Panc1 (cell line): Measurements from ENCODE around the gene PYGO1. TPM values are rescaled to one million over a fixed set of nuclear protein-coding genes. Genes with fewer than 3 reads are reported as not detected.
A peak's percentile ranks its signal among the peaks of the same experiment; 100 is the strongest.
"Not testable (repeated sequence)": the region's sequence is repeated elsewhere in the genome, so short reads cannot be mapped to it uniquely, and the experiment has no call there.

ENCODE experiments used
- ATAC-seq: fragments of 200-7000 bp; cut with Tn5 transposase; 2 replicates; pipeline ENCODE4 v1.9.1; 2020; ENCODE audit warnings: mild to moderate bottlenecking, moderate library complexity
- BruUV-seq: library from RNA; stranded (reverse); fragments of 400-500 nt; replicated peaks from 2 replicates; lab custom pipeline; 2021; lab: Mats Ljungman, UMichigan
- CTCF ChIA-PET: fragments of 300-600 bp; sonication (Branson Sonifier 250); formaldehyde crosslinking; loops from one replicate; lab custom pipeline; 2022; ENCODE audit warnings: antibody characterized with exemption; lab: Charles Lee
- POLR2A ChIA-PET: fragments of 300-600 bp; sonication (Branson Sonifier 250); formaldehyde crosslinking; loops from one replicate; lab custom pipeline; 2022; ENCODE audit warnings: antibody characterized with exemption; lab: Charles Lee
- DNase-seq: peaks from one replicate; pipeline ENCODE4 v3.0.0-alpha.2; 2010; ENCODE audit warnings: low read depth, low spot score
- H3K27ac ChIP-seq: 2 replicates; pipeline ENCODE4 v1.5.1; 2011; ENCODE audit warnings: mild to moderate bottlenecking, low read length, inconsistent platforms
- H3K27me3 ChIP-seq: fragments of 200-500 bp; sonication (Bioruptor generic); 2 replicates; pipeline ENCODE4 v1.6.0; 2014; ENCODE audit warnings: low read length, inconsistent platforms; ENCODE audit not compliant: control insufficient read depth, insufficient read depth
- H3K36me3 ChIP-seq: fragments of 200-500 bp; sonication (Bioruptor generic); 2 replicates; pipeline ENCODE4 v1.5.1; 2014; ENCODE audit warnings: inconsistent platforms, mild to moderate bottlenecking, low read length, moderate library complexity; ENCODE audit not compliant: control insufficient read depth, insufficient read depth
- H3K4me1 ChIP-seq: 2 replicates; pipeline ENCODE4 v1.5.1; 2011; ENCODE audit warnings: inconsistent platforms, mild to moderate bottlenecking, low read length, moderate library complexity; ENCODE audit not compliant: control insufficient read depth, insufficient read depth
- H3K4me3 ChIP-seq, 2 experiments: 2 replicates each; pipeline ENCODE4 v1.5.1; 2011 to 2012; ENCODE audit warnings: low read depth in 2 of 2, low read length in 2 of 2, mild to moderate bottlenecking in 2 of 2, inconsistent platforms in 1 of 2, moderate library complexity in 1 of 2
- H3K9me3 ChIP-seq: fragments of 200-500 bp; sonication (Bioruptor generic); 2 replicates; pipeline ENCODE4 v1.5.1; 2014; ENCODE audit warnings: low read depth, mild to moderate bottlenecking, inconsistent platforms, low read length, moderate library complexity; ENCODE audit not compliant: control insufficient read depth, insufficient read depth
- CTCF ChIP-seq: fragments of 450-650 bp; IDR thresholded peaks from 2 replicates; pipeline ENCODE4 v1.5.1; 2017; ENCODE audit warnings: mild to moderate bottlenecking
- POLR2AphosphoS5 ChIP-seq: IDR thresholded peaks from 2 replicates; pipeline ENCODE4 v1.6.1; 2012; ENCODE audit warnings: mild to moderate bottlenecking, low read depth, low read length, moderate library complexity
- REST ChIP-seq, 2 experiments: IDR thresholded peaks; 2 replicates each; pipeline ENCODE4 v1.6.1; 2011 to 2012; ENCODE audit warnings: low read depth in 2 of 2, control low read depth in 1 of 2, low read length in 1 of 2, mild to moderate bottlenecking in 1 of 2, moderate library complexity in 1 of 2; ENCODE audit not compliant: insufficient read depth in 1 of 2
- SIN3A ChIP-seq: IDR thresholded peaks from 2 replicates; pipeline ENCODE4 v1.6.1; 2012; ENCODE audit warnings: low read depth, mild to moderate bottlenecking, low read length, moderate library complexity, borderline replicate concordance; ENCODE audit not compliant: insufficient read depth
- TCF7L2 ChIP-seq: IDR thresholded peaks from 2 replicates; pipeline ENCODE4 v1.6.1; 2011; ENCODE audit warnings: mild to moderate bottlenecking, low read depth, low read length, inconsistent platforms
- in situ Hi-C: cut with HindIII; loops from 2 replicates; pipeline ENCODE4 v1.10.0; 2016; ENCODE audit warnings: low sequenced_read_pairs, low pct_unique_long_range_greater_than_20kb
- intact Hi-C: fragments of 100-400 bp; cut with micrococcal nuclease; formaldehyde crosslinking; loops from one replicate; pipeline ENCODE4 v1.10.0; 2022; ENCODE audit not compliant: unreplicated experiment
- total RNA-seq: library from RNA; stranded (reverse); gene quantifications from one replicate; pipeline ENCODE4 v1.2.1, GENCODE V29; 2021; ENCODE audit not compliant: unreplicated experiment

Gene PYGO1
- total RNA-seq, 1 experiment from 2014 or later: 2.4 TPM

GRCh38 chr15:55498109-55498938, 89.8 kb downstream of the PYGO1 start:
- H3K9me3 ChIP-seq, H3K36me3 ChIP-seq, intact Hi-C loops, BruUV-seq, H3K27me3 ChIP-seq, H3K4me1 ChIP-seq, in situ Hi-C loops, CTCF ChIA-PET: not testable (repeated sequence)
- Histone ChIP-seq H3K4me3 (peak overlapping the region; percentile 80 to 97), H3K27ac (peak overlapping the region; percentile 82)
- TF ChIP-seq SIN3A: peak; percentile 98
- peak; percentile 88 for TF ChIP-seq POLR2AphosphoS5
- POLR2A ChIA-PET: interaction anchor here (0.7 to 0.8 kb wide), 3 partner anchors 33 to 1308 kb away, joined by 5 to 16 read pairs (median 9); no protein-coding TSS in a partner anchor
- peak; percentile 100 for ATAC-seq
- peak; percentile 75 for DNase-seq

- H3K27me3 ChIP-seq: no peaks in the 10 kb centered on the region
- ChIA-PET CTCF (interaction anchor here (0.7 kb wide), 1 partner anchor 447 kb away, joined by 4 read pairs; no protein-coding TSS in a partner anchor), POLR2A (no interaction called here)
- peaks cover 3% of the 10 kb centered on the region; the same call in 1 of the 2 replicates for H3K4me1 ChIP-seq
- no TSS peak for BruUV-seq
- ATAC-seq: no peak
- intact Hi-C loops: no loop called here
- no peak overlapping the region for H3K4me3 ChIP-seq
- no peak for TF ChIP-seq CTCF
- TF ChIP-seq REST (IDR thresholded peaks at IDR 0.05; ENCODE audit: insufficient read depth in 1 of 2, low read depth in 2 of 2, low read length in 1 of 2): no peak
- TF ChIP-seq TCF7L2: no peak
- TF ChIP-seq POLR2AphosphoS5: no peak
- TF ChIP-seq SIN3A: no peak
- H3K9me3 ChIP-seq: no peaks in the 10 kb centered on the region
- DNase-seq: no peak
- H3K36me3 ChIP-seq: no peaks in the 10 kb centered on the region
- H3K27ac ChIP-seq: no peak overlapping the region
- in situ Hi-C loops: no loop called here
Observed at GRCh38 chr15:55496716-55497115, 91.4 kb downstream of the PYGO1 start.
